GM18520 (cell line): ENCODE data around the gene OTOA.
"Not testable (repeated sequence)": the region's sequence is repeated elsewhere in the genome, so short reads cannot be mapped to it uniquely, and the experiment has no call there.

Experiments used
- ATAC-seq: cut with Tn5 transposase; IDR thresholded peaks from one replicate; pipeline ENCODE4 v1.9.1; 2021; ENCODE audit not compliant: unreplicated experiment

OTOA gene

DNA sequence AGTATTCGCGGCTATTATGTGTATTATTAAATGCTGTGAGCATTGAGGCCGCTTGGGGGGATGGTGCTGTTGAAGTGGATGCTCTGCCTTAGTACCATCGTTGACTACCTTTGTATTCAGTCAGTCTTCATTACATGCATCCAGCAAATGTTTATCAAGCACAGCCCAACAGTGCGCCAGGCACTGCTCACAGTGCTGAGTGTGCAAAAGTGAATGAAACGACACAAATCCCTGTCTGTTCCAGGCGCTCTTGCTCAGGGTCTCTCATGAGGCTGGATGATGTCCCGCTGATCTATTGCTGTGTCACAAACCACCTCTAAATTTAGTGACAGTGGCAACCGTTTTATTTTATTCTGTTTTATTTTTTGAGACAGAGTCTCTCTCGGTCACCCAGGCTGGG, 53.8 kb downstream of the OTOA start:
- no peak for ATAC-seq

DNA sequence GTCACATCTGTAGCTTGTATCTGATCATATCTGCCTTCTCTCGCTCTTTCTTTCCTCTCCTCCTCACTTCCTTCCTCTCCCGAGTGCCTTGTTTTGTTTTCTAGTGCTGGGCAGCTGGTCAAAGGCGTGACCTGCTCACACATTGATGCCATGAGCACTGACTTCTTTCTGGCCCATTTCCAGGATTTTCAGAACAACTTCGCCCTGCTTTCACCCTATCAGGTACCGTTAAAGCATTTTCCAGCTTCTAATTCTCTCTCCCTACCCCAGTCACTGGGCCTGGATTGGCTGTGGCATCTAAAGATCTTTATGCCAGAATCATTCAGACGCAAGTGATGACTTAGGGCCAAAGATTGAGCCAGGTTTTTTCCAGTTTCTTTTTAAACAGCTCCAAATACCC, 55.5 kb downstream of the OTOA start:
- no peak for ATAC-seq

GRCh38 chr16:21720533-21720932, 56.8 kb downstream of the OTOA start:
- ATAC-seq: no peak

GRCh38 chr16:21722771-21723455, 59.1 kb downstream of the OTOA start:
- ATAC-seq: no peak

- no peak for ATAC-seq
These were observed 59.8 kb downstream of the OTOA start for GRCh38 chr16:21723532-21723931.

DNA sequence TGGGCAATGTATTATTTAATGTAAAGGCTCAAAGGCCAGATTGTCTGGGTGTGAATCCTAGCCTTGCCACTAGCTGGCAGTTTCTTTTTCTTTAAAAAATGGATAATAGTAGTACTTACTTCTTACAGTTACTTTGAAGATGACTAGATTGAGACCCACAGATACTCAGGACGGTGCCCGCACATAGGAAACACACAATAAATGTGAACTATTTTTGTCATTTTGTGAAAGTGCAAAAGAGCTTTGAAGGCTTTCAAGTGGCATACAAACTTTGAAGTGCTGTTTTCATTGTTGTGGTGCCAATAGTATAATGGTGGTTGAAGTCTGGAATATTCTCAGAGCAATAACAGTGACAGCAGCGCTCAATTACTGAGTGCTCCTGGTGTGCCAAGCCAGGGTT, 63.6 kb downstream of the OTOA start:
- ATAC-seq: no peak

GRCh38 chr16:21731233-21731632, 67.5 kb downstream of the OTOA start:
- not testable (repeated sequence) for ATAC-seq

- not testable (repeated sequence) for ATAC-seq
These were observed 76.9 kb downstream of the OTOA start for GRCh38 chr16:21740637-21741036.

GRCh38 chr16:21756192-21757079, 92.7 kb downstream of the OTOA start:
- not testable (repeated sequence) for ATAC-seq

- ATAC-seq: peak; percentile 64
These were observed 93.4 kb downstream of the OTOA start for GRCh38 chr16:21757080-21757671.

DNA sequence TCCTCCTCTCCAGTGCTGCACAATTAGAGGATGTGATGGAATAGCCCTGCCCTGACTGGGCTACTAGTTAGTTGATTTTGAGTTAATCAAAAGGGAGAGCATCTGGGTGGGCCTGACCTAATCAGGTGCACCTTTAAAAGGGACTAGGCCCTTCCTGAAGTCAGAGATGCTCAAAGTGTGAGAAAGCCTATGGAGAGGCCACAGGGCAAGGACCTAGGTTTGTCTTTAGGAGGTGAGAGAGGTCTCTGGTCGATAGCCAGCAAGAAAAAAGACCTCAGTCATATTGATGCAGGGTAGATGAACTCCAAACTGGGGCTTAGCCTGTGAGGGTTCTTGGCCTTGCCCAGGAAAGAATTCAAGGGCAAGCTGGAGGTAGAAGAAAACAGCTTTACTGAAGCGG, 104.5 kb downstream of the OTOA start:
- ATAC-seq: not testable (repeated sequence)

DNA sequence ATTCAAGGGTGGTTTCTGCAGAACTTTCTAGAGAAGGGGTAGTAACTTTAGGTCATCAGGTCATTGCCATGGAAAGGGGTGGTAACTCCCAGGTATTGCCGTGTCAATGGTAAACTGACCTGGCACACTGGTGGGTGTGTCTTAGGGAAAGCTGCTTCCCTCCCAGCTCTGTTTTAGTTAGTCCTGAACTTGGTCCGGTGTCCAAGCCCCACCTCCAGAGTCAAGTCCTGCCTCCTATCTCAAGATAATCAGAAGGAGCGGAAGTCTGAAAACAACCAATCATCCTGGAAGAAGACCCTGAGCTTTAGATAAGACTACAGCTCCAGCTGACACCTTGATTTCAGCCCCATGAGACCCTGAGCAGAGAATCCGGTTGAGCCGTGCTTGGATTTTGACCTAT, 105.0 kb downstream of the OTOA start:
- not testable (repeated sequence) for ATAC-seq

DNA sequence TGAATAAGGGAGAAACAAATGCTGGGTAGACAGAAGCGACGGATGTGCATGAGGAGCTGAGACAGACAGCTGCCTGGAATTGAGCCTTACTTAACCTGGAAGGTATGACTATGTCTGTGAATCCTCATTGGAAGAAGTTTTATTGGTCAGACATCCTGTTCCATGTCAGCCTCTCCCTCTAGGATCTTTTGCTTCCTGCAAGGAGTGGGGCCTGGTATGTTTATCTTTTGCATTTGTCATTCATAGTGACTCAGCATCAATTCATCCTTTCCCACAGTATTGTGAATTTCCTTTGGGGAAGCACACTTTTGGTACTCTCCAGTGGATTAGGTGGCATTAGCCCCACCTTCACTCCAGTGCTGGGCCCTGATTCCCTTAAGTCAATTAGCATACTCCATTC, 105.5 kb downstream of the OTOA start:
- ATAC-seq: not testable (repeated sequence)

GRCh38 chr16:21770584-21770983, 106.8 kb downstream of the OTOA start:
- ATAC-seq: peak; percentile 40

- not testable (repeated sequence) for ATAC-seq
These were observed 108.9 kb downstream of the OTOA start for GRCh38 chr16:21772547-21773206.

- ATAC-seq: not testable (repeated sequence)
These were observed 109.4 kb downstream of the OTOA start for GRCh38 chr16:21773207-21773553.

- not testable (repeated sequence) for ATAC-seq
These were observed 116.8 kb downstream of the OTOA start for GRCh38 chr16:21780525-21780924.

DNA sequence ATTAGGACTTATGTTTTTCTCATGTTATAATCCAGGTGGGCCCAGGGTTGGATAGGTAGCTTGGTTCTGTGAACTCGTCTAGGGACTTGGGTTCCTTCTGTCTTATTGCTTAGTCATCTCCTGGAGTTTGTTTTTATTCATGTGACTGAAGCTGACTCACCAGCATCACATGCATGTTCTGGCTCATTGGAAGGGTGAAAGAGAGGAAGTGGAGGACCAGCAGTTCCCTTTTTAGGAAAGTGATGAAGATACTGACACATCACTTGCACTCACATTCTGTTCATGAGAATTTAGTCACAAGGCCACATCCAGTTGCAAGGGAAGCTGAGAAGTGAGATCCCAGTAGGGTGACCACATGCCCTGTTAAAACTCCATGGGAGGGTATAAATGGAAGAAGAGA, 126.7 kb downstream of the OTOA start:
- not testable (repeated sequence) for ATAC-seq

DNA sequence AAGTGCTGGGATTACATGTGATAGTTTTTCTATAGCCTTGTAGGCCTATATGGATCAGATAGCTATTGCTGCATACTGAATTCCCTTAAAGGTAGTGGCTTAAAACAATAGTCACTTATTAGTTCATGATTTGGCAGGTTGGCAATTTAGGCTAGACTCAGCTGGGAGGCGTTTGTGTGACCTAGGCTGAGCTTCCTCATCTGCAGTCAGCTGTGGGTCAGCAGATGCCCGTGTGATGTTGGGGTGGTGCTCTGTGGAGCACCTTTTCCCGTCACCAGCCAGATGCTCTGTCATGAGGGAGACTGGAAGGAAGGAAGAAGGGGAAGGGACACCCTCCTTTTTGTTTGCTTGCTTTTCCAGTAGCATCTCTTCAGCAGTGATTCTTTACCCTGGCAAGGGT, 129.5 kb downstream of the OTOA start:
- ATAC-seq: not testable (repeated sequence)

DNA sequence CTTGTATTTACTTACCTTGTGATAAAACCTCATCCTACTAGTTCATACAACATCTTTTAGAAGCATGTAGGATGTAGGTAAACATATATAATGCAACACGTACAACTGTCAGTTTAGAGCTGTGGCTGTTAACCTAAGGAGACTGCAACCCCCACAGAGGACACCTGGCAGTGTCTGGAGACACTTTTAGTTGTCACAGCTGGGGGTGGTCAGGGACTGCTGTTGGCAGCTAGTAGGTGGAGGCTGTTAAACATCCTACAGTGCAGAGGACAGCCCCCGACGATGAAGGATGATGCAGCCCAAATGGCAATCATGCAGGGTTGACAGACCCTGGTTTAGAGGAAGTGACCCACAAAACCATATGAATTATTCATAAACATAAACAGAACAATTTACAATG, 134.8 kb downstream of the OTOA start:
- ATAC-seq: not testable (repeated sequence)
